ACC112 (cell line): ENCODE data around the gene CLDN6.

Experiments
- H2AFZ ChIP-seq: fragments of 200-600 bp; sonication (generic); one replicate; pipeline ENCODE4 v1.6.0; 2017; ENCODE audit warnings: antibody characterized with exemption, low read length; ENCODE audit not compliant: unreplicated experiment
- H3K27ac ChIP-seq: fragments of 200-600 bp; sonication (generic); 2 replicates; pipeline ENCODE4 v1.5.1; 2014; ENCODE audit warnings: low read depth, mild to moderate bottlenecking, antibody characterized with exemption, low read length, moderate library complexity
- H3K27me3 ChIP-seq: fragments of 200-600 bp; sonication (generic); 2 replicates; pipeline ENCODE4 v1.6.1; 2014; ENCODE audit warnings: mild to moderate bottlenecking, antibody characterized with exemption, low read length, moderate library complexity, mixed read lengths; ENCODE audit not compliant: insufficient read depth
- H3K36me3 ChIP-seq: fragments of 200-600 bp; sonication (generic); 2 replicates; pipeline ENCODE4 v1.6.1; 2016; ENCODE audit warnings: mild to moderate bottlenecking, antibody characterized with exemption, low read length, moderate library complexity, mixed read lengths; ENCODE audit not compliant: insufficient read depth
- H3K4me1 ChIP-seq: fragments of 200-600 bp; sonication (generic); one replicate; pipeline ENCODE4 v1.6.1; 2016; ENCODE audit warnings: low read length, mixed read lengths; ENCODE audit not compliant: insufficient read depth, unreplicated experiment, control insufficient read depth
- H3K4me3 ChIP-seq: fragments of 200-600 bp; sonication (generic); 2 replicates; pipeline ENCODE4 v1.5.1; 2014; ENCODE audit warnings: mild to moderate bottlenecking, low read depth, low read length
- H3K79me2 ChIP-seq: fragments of 200-600 bp; sonication (generic); one replicate; pipeline ENCODE4 v1.6.0; 2016; ENCODE audit warnings: low read length; ENCODE audit not compliant: control insufficient read depth, unreplicated experiment, insufficient read depth

CLDN6 gene

GRCh38 chr16:3019594-3020246 lies 1.7 kb upstream of the CLDN6 start:
- Histone ChIP-seq H3K4me3 (peak overlapping the region; percentile 93), H3K27ac (peak overlapping the region; percentile 99), H3K27me3 (no peaks in the 10 kb centered on the region), H3K4me1 (peaks cover 10% of the 10 kb centered on the region), H3K36me3 (no peaks in the 10 kb centered on the region), H3K79me2 (no peaks in the 10 kb centered on the region), H2AFZ (peak overlapping the region; percentile 73)

GRCh38 chr16:3017344-3017743 lies 639 bp downstream of the CLDN6 start:
- H3K4me3 ChIP-seq = no peak overlapping the region
- H2AFZ ChIP-seq = no peak overlapping the region
- H3K36me3 ChIP-seq = no peaks in the 10 kb centered on the region
- H3K27me3 ChIP-seq = peaks cover 14% of the 10 kb centered on the region; the same call in 1 of the 2 replicates
- H3K4me1 ChIP-seq = peaks cover 5% of the 10 kb centered on the region
- no peaks in the 10 kb centered on the region for H3K79me2 ChIP-seq
- H3K27ac ChIP-seq = no peak overlapping the region

- H3K36me3 ChIP-seq = no peaks in the 10 kb centered on the region
- H3K79me2 ChIP-seq = no peaks in the 10 kb centered on the region
- H3K27ac ChIP-seq = no peak overlapping the region
- H3K4me3 ChIP-seq = no peak overlapping the region
- H2AFZ ChIP-seq = no peak overlapping the region
- peaks cover 23% of the 10 kb centered on the region; the same call in 1 of the 2 replicates for H3K27me3 ChIP-seq
- peaks cover 5% of the 10 kb centered on the region for H3K4me1 ChIP-seq
Observed at GRCh38 chr16:3015865-3016521, 2.0 kb downstream of the CLDN6 start.

- Histone ChIP-seq H2AFZ (no peak overlapping the region), H3K36me3 (no peaks in the 10 kb centered on the region), H3K79me2 (no peaks in the 10 kb centered on the region), H3K4me1 (peaks cover 5% of the 10 kb centered on the region), H3K27me3 (peaks cover 23% of the 10 kb centered on the region; the same call in 1 of the 2 replicates), H3K27ac (no peak overlapping the region), H3K4me3 (no peak overlapping the region)
Observed at GRCh38 chr16:3014971-3015370, 3.0 kb downstream of the CLDN6 start.

GRCh38 chr16:3013998-3014690 lies 3.8 kb downstream of the CLDN6 start:
- no peaks in the 10 kb centered on the region for H3K36me3 ChIP-seq
- no peak overlapping the region for H2AFZ ChIP-seq
- H3K27me3 ChIP-seq = peaks cover 23% of the 10 kb centered on the region; the same call in 1 of the 2 replicates
- H3K4me3 ChIP-seq = no peak overlapping the region
- no peak overlapping the region for H3K27ac ChIP-seq
- no peaks in the 10 kb centered on the region for H3K79me2 ChIP-seq
- peaks cover 5% of the 10 kb centered on the region for H3K4me1 ChIP-seq

GRCh38 chr16:3013491-3013951 lies 4.5 kb downstream of the CLDN6 start:
- H3K4me3 ChIP-seq = no peak overlapping the region
- H3K79me2 ChIP-seq = no peaks in the 10 kb centered on the region
- H3K27ac ChIP-seq = no peak overlapping the region
- H3K4me1 ChIP-seq = peaks cover 5% of the 10 kb centered on the region
- peaks cover 23% of the 10 kb centered on the region; the same call in 1 of the 2 replicates for H3K27me3 ChIP-seq
- no peaks in the 10 kb centered on the region for H3K36me3 ChIP-seq
- no peak overlapping the region for H2AFZ ChIP-seq

GRCh38 chr16:3012828-3013420 lies 5.1 kb downstream of the CLDN6 start, which contains the start of gene CLDN9:
Gene CLDN9 (plus strand): TSS chr16:3012923. CDS start chr16:3013363, 440 bp downstream.
- Histone ChIP-seq H2AFZ (no peak within 1 kb of the TSS), H3K79me2 (no peaks in the 10 kb centered on the region), H3K27ac (no peak within 1 kb of the TSS), H3K4me3 (no peak within 1 kb of the TSS), H3K36me3 (no peaks in the 10 kb centered on the region), H3K4me1 (peaks cover 9% of the 10 kb centered on the region), H3K27me3 (peaks cover 23% of the 10 kb centered on the region; the same call in 1 of the 2 replicates)

- Histone ChIP-seq H3K27me3 (peaks cover 23% of the 10 kb centered on the region; the same call in 1 of the 2 replicates), H3K27ac (no peak overlapping the region), H3K36me3 (no peaks in the 10 kb centered on the region), H3K79me2 (no peaks in the 10 kb centered on the region), H2AFZ (no peak overlapping the region), H3K4me3 (no peak overlapping the region), H3K4me1 (peaks cover 11% of the 10 kb centered on the region)
Observed at GRCh38 chr16:3012246-3012645, 5.7 kb downstream of the CLDN6 start.

GRCh38 chr16:3010510-3010909 lies 7.5 kb downstream of the CLDN6 start:
- no peak overlapping the region for H3K4me3 ChIP-seq
- no peak overlapping the region for H3K27ac ChIP-seq
- H3K79me2 ChIP-seq = no peaks in the 10 kb centered on the region
- peaks cover 23% of the 10 kb centered on the region; the same call in 1 of the 2 replicates for H3K27me3 ChIP-seq
- H3K4me1 ChIP-seq = peaks cover 11% of the 10 kb centered on the region
- no peak overlapping the region for H2AFZ ChIP-seq
- no peaks in the 10 kb centered on the region for H3K36me3 ChIP-seq
